GM12878 (cell line): ENCODE data around the gene PPP2R5B. TPM values are rescaled to one million over a fixed set of nuclear protein-coding genes. Genes with fewer than 3 reads are reported as not detected.

ENCODE experiments used
- ATAC-seq: fragments of 200-7000 bp; cut with Tn5 transposase; 3 replicates; pipeline ENCODE4 v1.9.1; 2020; ENCODE audit warnings: mild to moderate bottlenecking, moderate library complexity
- BruUV-seq: library from RNA; stranded (reverse); fragments of 400-500 nt; replicated peaks from 2 replicates; lab custom pipeline; 2021; lab: Mats Ljungman, UMichigan
- CTCF ChIA-PET: fragments of 300-600 bp; sonication (Branson Sonifier 250); formaldehyde crosslinking; extraction: SDS; loops from one replicate; lab custom pipeline; 2021; ENCODE audit warnings: inconsistent platforms; lab: Yijun Ruan, JAX
- POLR2A ChIA-PET: fragments of 350-600 bp; formaldehyde crosslinking; extraction: SDS; loops from one replicate; lab custom pipeline; 2021; ENCODE audit warnings: inconsistent platforms; lab: Charles Lee
- RAD21 ChIA-PET: fragments of 300-600 bp; sonication (Branson Sonifier 250); formaldehyde crosslinking; loops from one replicate; lab custom pipeline; 2023; ENCODE audit warnings: antibody characterized with exemption; ENCODE audit not compliant: unreplicated experiment; lab: Charles Lee
- SMC1A ChIA-PET: fragments of 300-600 bp; sonication (Branson Sonifier 250); formaldehyde crosslinking; loops from one replicate; lab custom pipeline; 2023; ENCODE audit not compliant: unreplicated experiment, uncharacterized antibody; lab: Charles Lee
- DNase-seq: peaks from one replicate; pipeline ENCODE4 v3.0.0-alpha.2; 2011; ENCODE audit warnings: low read depth, low spot score
- FAIRE-seq: peaks from 3 replicates; lab custom pipeline; 2011; peaks lifted over from hg19 to GRCh38; lab: Jason Lieb, UNC
- H2AFZ ChIP-seq: 2 replicates; pipeline ENCODE4 v1.6.0; 2011; ENCODE audit warnings: low read depth, low read length, control low read depth; ENCODE audit not compliant: control insufficient read depth
- H3K27ac ChIP-seq: 2 replicates; pipeline ENCODE4 v1.5.1; 2011; ENCODE audit warnings: control low read depth; ENCODE audit not compliant: control insufficient read depth, insufficient read depth
- H3K27me3 ChIP-seq, 2 experiments: replicated peaks in 1 of 2; 2 replicates each; pipeline versions ENCODE4 v1.6.0 to v1.6.1; 2011; ENCODE audit warnings: low read length in 1 of 2; ENCODE audit not compliant: control insufficient read depth in 2 of 2, insufficient read depth in 2 of 2
- H3K36me3 ChIP-seq, 2 experiments: 2 replicates each; pipeline ENCODE4 v1.5.1; 2011; ENCODE audit warnings: low read length in 1 of 2; ENCODE audit not compliant: control insufficient read depth in 2 of 2, insufficient read depth in 2 of 2
- H3K4me1 ChIP-seq: 2 replicates; pipeline ENCODE4 v1.6.1; 2011; ENCODE audit warnings: mild to moderate bottlenecking, low read length, moderate library complexity, mixed read lengths; ENCODE audit not compliant: control insufficient read depth, insufficient read depth
- H3K4me2 ChIP-seq: 2 replicates; pipeline ENCODE4 v1.6.0; 2011; ENCODE audit warnings: control low read depth; ENCODE audit not compliant: control insufficient read depth, insufficient read depth
- H3K4me3 ChIP-seq: fragments of 200-600 bp; sonication (generic); 2 replicates; pipeline ENCODE4 v1.5.1; 2016
- H3K79me2 ChIP-seq: 2 replicates; pipeline ENCODE4 v1.6.0; 2011; ENCODE audit warnings: low read length; ENCODE audit not compliant: control insufficient read depth, insufficient read depth
- H3K9ac ChIP-seq: 2 replicates; pipeline ENCODE4 v1.8.0; 2011; ENCODE audit warnings: low read length, control low read depth, mixed read lengths; ENCODE audit not compliant: control insufficient read depth, insufficient read depth
- H3K9me3 ChIP-seq: replicated peaks from 3 replicates; pipeline ENCODE4 v1.5.1; 2011; ENCODE audit warnings: mild to moderate bottlenecking, low read length; ENCODE audit not compliant: control insufficient read depth, insufficient read depth
- H4K20me1 ChIP-seq: 2 replicates; pipeline ENCODE4 v1.6.0; 2011; ENCODE audit not compliant: control insufficient read depth, insufficient read depth
- ATF3 ChIP-seq: IDR thresholded peaks from 2 replicates; pipeline ENCODE4 v1.6.1; 2011; ENCODE audit warnings: low read depth, mild to moderate bottlenecking, low read length, moderate library complexity, borderline replicate concordance; ENCODE audit errors: extremely low read depth
- CEBPZ ChIP-seq: fragments of 150-350 bp; IDR thresholded peaks from 2 replicates; pipeline ENCODE4 v1.6.1; 2016; ENCODE audit warnings: low read depth, low read length
- DPF2 ChIP-seq: fragments of 450-650 bp; IDR thresholded peaks from 2 replicates; pipeline ENCODE4 v1.6.1; 2017; ENCODE audit warnings: mild to moderate bottlenecking
- EED ChIP-seq: sonication (generic); IDR thresholded peaks from 2 replicates; pipeline ENCODE4 v1.6.1; 2016; ENCODE audit warnings: antibody characterized with exemption, low read depth
- IKZF2 ChIP-seq, 2 experiments: fragments of 450-650 bp; IDR thresholded peaks; 2 replicates each; pipeline ENCODE4 v1.6.1; 2017; ENCODE audit warnings: mild to moderate bottlenecking in 2 of 2, moderate library complexity in 2 of 2
- NFYB ChIP-seq: IDR thresholded peaks from 2 replicates; pipeline ENCODE4 v1.6.1; 2011; ENCODE audit warnings: low read depth, mild to moderate bottlenecking, low read length, improper control_type of control experiment, moderate library complexity; ENCODE audit not compliant: insufficient read depth
- RBBP5 ChIP-seq: fragments of 200-600 bp; sonication (generic); conservative IDR thresholded peaks from 2 replicates; pipeline ENCODE4 v1.6.1; 2016
- SMAD1 ChIP-seq: fragments of 450-650 bp; IDR thresholded peaks from 2 replicates; pipeline ENCODE4 v1.6.1; 2018; ENCODE audit warnings: mild to moderate bottlenecking, low read depth; ENCODE audit not compliant: partially characterized antibody
- STAT3 ChIP-seq: IDR thresholded peaks from 2 replicates; pipeline ENCODE4 v1.6.1; 2011; ENCODE audit warnings: low read depth, low read length, improper control_type of control experiment
- TCF7 ChIP-seq: IDR thresholded peaks from 2 replicates; pipeline ENCODE4 v1.6.1; 2014; ENCODE audit warnings: antibody characterized with exemption, borderline replicate concordance
- ZZZ3 ChIP-seq: IDR thresholded peaks from 2 replicates; pipeline ENCODE4 v1.6.1; 2011; ENCODE audit warnings: low read depth; ENCODE audit not compliant: control insufficient read depth, insufficient read length
- WGBS: methylation state at CpG from one replicate; pipeline ENCODE4 v1.1.6; 2016; ENCODE audit warnings: low lambda C conversion rate; ENCODE audit not compliant: insufficient replicate concordance, insufficient coverage; ENCODE audit errors: missing lambda C conversion rate; 5-methylcytosine and 5-hydroxymethylcytosine counted together
- in situ Hi-C: fragments of 300-500 bp; cut with MboI; formaldehyde crosslinking; loops from 9 replicates; pipeline ENCODE4 v1.14.3; 2018; ENCODE audit warnings: mixed read lengths
- intact Hi-C: fragments of 100-400 bp; cut with micrococcal nuclease; formaldehyde crosslinking; loops from one replicate; pipeline ENCODE4 v1.14.2; 2022; ENCODE audit not compliant: unreplicated experiment
- polyA plus RNA-seq, 11 experiments: library from polyadenylated mRNA; depleted of rRNA in 4 of 11; unstranded in 6 of 11; stranded (reverse) in 5 of 11; fragments of >200 nt; fragmentation: Nextera tagmentation in 4 of 11; fragmentation: Illumina TruSeq in 1 of 11; extraction: Ambion mirVana in 4 of 11; extraction: Trizol in 1 of 11; gene quantifications; 1 replicate in 1 of 11; 2 replicates in 10 of 11; pipeline versions ENCODE4 v1.2.1 to v1.2.3, GENCODE V29; 2011 to 2016; ENCODE audit warnings: inconsistent platforms in 2 of 11, missing spikeins in 2 of 11, low read depth in 1 of 11
- total RNA-seq, 4 experiments: library from RNA; depleted of rRNA in 3 of 4; stranded (reverse); fragments of >200 nt in 3 of 4; fragmentation: Illumina TruSeq in 1 of 4; extraction: Trizol in 1 of 4; gene quantifications; 2 replicates each; pipeline versions ENCODE4 v1.2.1 to v1.2.3, GENCODE V29; 2013 to 2021
- TF ChIP-seq, protein P1 (sequence below): IDR thresholded peaks from 2 replicates; pipeline ENCODE4 v1.6.1; 2012; ENCODE audit warnings: low read depth, low read length, improper control_type of control experiment
- TF ChIP-seq, protein P2 (sequence below), 3 experiments: IDR thresholded peaks in 2 of 3; conservative IDR thresholded peaks in 1 of 3; 2 replicates each; pipeline ENCODE4 v1.5.1; 2011; ENCODE audit warnings: low read depth in 3 of 3, low read length in 3 of 3, mild to moderate bottlenecking in 3 of 3, control low read depth in 2 of 3, moderate library complexity in 2 of 3, inconsistent platforms in 1 of 3, mixed read lengths in 1 of 3; ENCODE audit not compliant: control insufficient read depth in 2 of 3, insufficient read depth in 1 of 3; ENCODE audit errors: extremely low read depth in 1 of 3

The PPP2R5B gene
- total and polyA plus RNA-seq, 10 of the 15 experiments (the other 5 are each of a cell fraction or from before 2014, with no cell fraction given): 0.08 to 6.7 (median 2.0) TPM

DNA sequence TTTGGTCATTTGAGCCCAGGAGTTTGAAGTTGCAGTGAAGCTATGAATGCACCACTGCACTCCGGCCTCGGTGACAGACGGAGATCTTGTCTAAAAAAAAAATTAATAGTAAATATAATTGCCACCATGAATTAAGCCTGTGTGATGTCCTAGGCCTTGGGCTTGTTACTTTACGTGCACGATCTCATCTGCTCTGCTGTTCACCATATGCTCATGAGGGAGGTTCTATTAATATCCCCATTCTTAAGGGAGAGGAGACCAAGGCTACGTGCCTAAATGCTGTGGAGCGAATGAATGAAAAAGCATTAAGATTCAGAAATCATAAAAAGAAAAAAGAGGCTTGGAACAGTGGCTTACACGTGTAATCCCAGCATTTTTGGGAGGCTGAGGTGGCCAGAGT is 4.9 kb upstream of the PPP2R5B start:
- no peaks in the 10 kb centered on the region for H3K27me3 ChIP-seq
- intact Hi-C loops: loop anchor here (5.0 kb wide), 1 partner anchor 193 kb away; the partner anchor contains the start of gene TM7SF2
- no peak for ATAC-seq
- no peaks in the 10 kb centered on the region for H4K20me1 ChIP-seq
- TF ChIP-seq IKZF2 (IDR thresholded peaks at IDR 0.05) (no peak), ATF3 (no peak), SMAD1 (no peak), ZZZ3 (no peak), EED (no peak), STAT3 (no peak), RBBP5 (no peak), NFYB (no peak), TCF7 (no peak), DPF2 (no peak), CEBPZ (no peak)
- TF ChIP-seq, protein P1, sequence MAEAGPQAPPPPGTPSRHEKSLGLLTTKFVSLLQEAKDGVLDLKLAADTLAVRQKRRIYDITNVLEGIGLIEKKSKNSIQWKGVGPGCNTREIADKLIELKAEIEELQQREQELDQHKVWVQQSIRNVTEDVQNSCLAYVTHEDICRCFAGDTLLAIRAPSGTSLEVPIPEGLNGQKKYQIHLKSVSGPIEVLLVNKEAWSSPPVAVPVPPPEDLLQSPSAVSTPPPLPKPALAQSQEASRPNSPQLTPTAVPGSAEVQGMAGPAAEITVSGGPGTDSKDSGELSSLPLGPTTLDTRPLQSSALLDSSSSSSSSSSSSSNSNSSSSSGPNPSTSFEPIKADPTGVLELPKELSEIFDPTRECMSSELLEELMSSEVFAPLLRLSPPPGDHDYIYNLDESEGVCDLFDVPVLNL: no peak
- TF ChIP-seq, protein P2, sequence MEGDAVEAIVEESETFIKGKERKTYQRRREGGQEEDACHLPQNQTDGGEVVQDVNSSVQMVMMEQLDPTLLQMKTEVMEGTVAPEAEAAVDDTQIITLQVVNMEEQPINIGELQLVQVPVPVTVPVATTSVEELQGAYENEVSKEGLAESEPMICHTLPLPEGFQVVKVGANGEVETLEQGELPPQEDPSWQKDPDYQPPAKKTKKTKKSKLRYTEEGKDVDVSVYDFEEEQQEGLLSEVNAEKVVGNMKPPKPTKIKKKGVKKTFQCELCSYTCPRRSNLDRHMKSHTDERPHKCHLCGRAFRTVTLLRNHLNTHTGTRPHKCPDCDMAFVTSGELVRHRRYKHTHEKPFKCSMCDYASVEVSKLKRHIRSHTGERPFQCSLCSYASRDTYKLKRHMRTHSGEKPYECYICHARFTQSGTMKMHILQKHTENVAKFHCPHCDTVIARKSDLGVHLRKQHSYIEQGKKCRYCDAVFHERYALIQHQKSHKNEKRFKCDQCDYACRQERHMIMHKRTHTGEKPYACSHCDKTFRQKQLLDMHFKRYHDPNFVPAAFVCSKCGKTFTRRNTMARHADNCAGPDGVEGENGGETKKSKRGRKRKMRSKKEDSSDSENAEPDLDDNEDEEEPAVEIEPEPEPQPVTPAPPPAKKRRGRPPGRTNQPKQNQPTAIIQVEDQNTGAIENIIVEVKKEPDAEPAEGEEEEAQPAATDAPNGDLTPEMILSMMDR (IDR thresholded peaks at IDR 0.05 in 2 of 3, conservative IDR thresholded peaks at IDR 0.05 in 1 of 3; ENCODE audit: control insufficient read depth in 2 of 3, extremely low read depth in 1 of 3, insufficient read depth in 1 of 3, low read depth in 3 of 3, low read length in 3 of 3): no peak
- H3K4me1 ChIP-seq: peaks cover 12% of the 10 kb centered on the region
- H3K9ac ChIP-seq: no peak overlapping the region
- H3K4me3 ChIP-seq: no peak overlapping the region
- ChIA-PET RAD21 (no interaction called here), CTCF (interaction anchor here (0.6 to 2.3 kb wide), 5 partner anchors 26 to 199 kb away, joined by 3 to 9 read pairs (median 3); partner anchors contain the start of genes ARL2 and BATF2), POLR2A (interaction anchor here (0.8 kb wide), 1 partner anchor 77 kb away, joined by 4 read pairs; the partner anchor contains the start of gene BATF2), SMC1A (interaction anchor here (1.3 kb wide), 1 partner anchor 24 kb away, joined by 4 read pairs; no protein-coding TSS in a partner anchor)
- BruUV-seq: no TSS peak
- 85% methylated on average over 8 of the region's 8 CpGs for WGBS
- H3K79me2 ChIP-seq: peaks cover 11% of the 10 kb centered on the region
- no peak for DNase-seq
- H3K27ac ChIP-seq: no peak overlapping the region
- no peak overlapping the region for H2AFZ ChIP-seq
- no peaks in the 10 kb centered on the region for H3K9me3 ChIP-seq
- in situ Hi-C loops: no loop called here
- no peak overlapping the region for H3K4me2 ChIP-seq
- no peak for FAIRE-seq
- H3K36me3 ChIP-seq: no peaks in the 10 kb centered on the region
